Muscle layer of duodenum (tissue), 2 donors: ENCODE measurements around the gene PCSK2.

Experiments
- H3K27ac ChIP-seq: one replicate; pipeline ENCODE4 v1.7.0; 2013; ENCODE audit warnings: mild to moderate bottlenecking, low read length
- H3K27me3 ChIP-seq: one replicate; pipeline ENCODE4 v1.7.0; 2013; ENCODE audit warnings: low read depth, mild to moderate bottlenecking, control low read depth, low read length
- H3K36me3 ChIP-seq, 2 donors: one replicate each; pipeline ENCODE4 v1.7.0; 2013; ENCODE audit warnings: low read length in 2 of 2, control low read depth in 1 of 2, mild to moderate bottlenecking in 1 of 2; ENCODE audit not compliant: insufficient read depth in 2 of 2, control insufficient read depth in 1 of 2
- H3K4me1 ChIP-seq, 2 donors: one replicate each; pipeline ENCODE4 v1.7.0; 2013; ENCODE audit warnings: low read length in 2 of 2, mild to moderate bottlenecking in 2 of 2, control low read depth in 1 of 2, moderate library complexity in 1 of 2; ENCODE audit not compliant: insufficient read depth in 2 of 2, control insufficient read depth in 1 of 2
- H3K4me3 ChIP-seq, 2 donors: one replicate each; pipeline ENCODE4 v1.7.0; 2013; ENCODE audit warnings: low read length in 2 of 2, low read depth in 1 of 2, mild to moderate bottlenecking in 1 of 2
- H3K9me3 ChIP-seq, 2 donors: one replicate each; pipeline ENCODE4 v1.7.0; 2013; ENCODE audit warnings: low read length in 2 of 2, control low read depth in 1 of 2, mild to moderate bottlenecking in 1 of 2; ENCODE audit not compliant: control insufficient read depth in 1 of 2
- donor health status: healthy.

Gene PCSK2

GRCh38 chr20:17488916-17489600, 262.2 kb downstream of the PCSK2 start:
- Histone ChIP-seq H3K4me3 (no peak overlapping the region), H3K9me3 (no peaks in the 10 kb centered on the region), H3K27ac (no peak overlapping the region), H3K27me3 (no peaks in the 10 kb centered on the region), H3K36me3 (no peaks in the 10 kb centered on the region), H3K4me1 (no peaks in the 10 kb centered on the region)

- H3K27me3 ChIP-seq = no peaks in the 10 kb centered on the region
- no peak overlapping the region for H3K4me3 ChIP-seq
- no peaks in the 10 kb centered on the region for H3K9me3 ChIP-seq
- no peaks in the 10 kb centered on the region for H3K4me1 ChIP-seq
- no peak overlapping the region for H3K27ac ChIP-seq
- no peaks in the 10 kb centered on the region for H3K36me3 ChIP-seq
Observed at GRCh38 chr20:17490501-17490900, 263.7 kb downstream of the PCSK2 start.

GRCh38 chr20:17491041-17491440, 264.2 kb downstream of the PCSK2 start:
- H3K9me3 ChIP-seq = no peaks in the 10 kb centered on the region
- H3K27me3 ChIP-seq = no peaks in the 10 kb centered on the region
- H3K4me1 ChIP-seq = no peaks in the 10 kb centered on the region
- no peak overlapping the region for H3K4me3 ChIP-seq
- H3K27ac ChIP-seq = no peak overlapping the region
- H3K36me3 ChIP-seq = no peaks in the 10 kb centered on the region

- Histone ChIP-seq H3K27ac (no peak overlapping the region), H3K4me3 (no peak overlapping the region), H3K27me3 (no peaks in the 10 kb centered on the region), H3K36me3 (no peaks in the 10 kb centered on the region), H3K9me3 (no peaks in the 10 kb centered on the region), H3K4me1 (no peaks in the 10 kb centered on the region)
Observed at GRCh38 chr20:17491488-17491887, 264.6 kb downstream of the PCSK2 start.

GRCh38 chr20:17493173-17493572, 266.3 kb downstream of the PCSK2 start:
- no peaks in the 10 kb centered on the region for H3K36me3 ChIP-seq
- H3K4me1 ChIP-seq = peaks cover 0 to 5% of the 10 kb centered on the region in 2 donors
- no peak overlapping the region for H3K27ac ChIP-seq

GRCh38 chr20:17494201-17494600, 267.4 kb downstream of the PCSK2 start:
- Histone ChIP-seq H3K27me3 (no peaks in the 10 kb centered on the region), H3K27ac (no peak overlapping the region), H3K4me3 (no peak overlapping the region), H3K9me3 (no peaks in the 10 kb centered on the region), H3K36me3 (no peaks in the 10 kb centered on the region), H3K4me1 (peaks cover 0 to 5% of the 10 kb centered on the region in 2 donors)

More at GRCh38 chr20:17493173-17493572, 266.3 kb downstream of the PCSK2 start:
- no peak overlapping the region for H3K4me3 ChIP-seq
- no peaks in the 10 kb centered on the region for H3K27me3 ChIP-seq
- H3K9me3 ChIP-seq = no peaks in the 10 kb centered on the region

- no peaks in the 10 kb centered on the region for H3K9me3 ChIP-seq
- peaks cover 0 to 5% of the 10 kb centered on the region in 2 donors for H3K4me1 ChIP-seq
- H3K4me3 ChIP-seq = no peak overlapping the region
- H3K36me3 ChIP-seq = no peaks in the 10 kb centered on the region
- no peaks in the 10 kb centered on the region for H3K27me3 ChIP-seq
- no peak overlapping the region for H3K27ac ChIP-seq
Observed at GRCh38 chr20:17495826-17496225, 269.0 kb downstream of the PCSK2 start.

- H3K36me3 ChIP-seq = no peaks in the 10 kb centered on the region
- peaks cover 0 to 5% of the 10 kb centered on the region in 2 donors for H3K4me1 ChIP-seq
- no peaks in the 10 kb centered on the region for H3K9me3 ChIP-seq
- no peak overlapping the region for H3K4me3 ChIP-seq
- no peaks in the 10 kb centered on the region for H3K27me3 ChIP-seq
- H3K27ac ChIP-seq = no peak overlapping the region
Observed at GRCh38 chr20:17497821-17498580, 271.2 kb downstream of the PCSK2 start.

GRCh38 chr20:17498641-17499040, 271.8 kb downstream of the PCSK2 start:
- H3K36me3 ChIP-seq = no peaks in the 10 kb centered on the region

GRCh38 chr20:17499041-17499440, 272.2 kb downstream of the PCSK2 start:
- Histone ChIP-seq H3K4me1 (peaks cover 0 to 5% of the 10 kb centered on the region in 2 donors), H3K4me3 (no peak overlapping the region), H3K27me3 (no peaks in the 10 kb centered on the region), H3K27ac (no peak overlapping the region), H3K9me3 (no peaks in the 10 kb centered on the region), H3K36me3 (no peaks in the 10 kb centered on the region)

More at GRCh38 chr20:17498641-17499040, 271.8 kb downstream of the PCSK2 start:
- H3K27ac ChIP-seq = no peak overlapping the region
- no peak overlapping the region for H3K4me3 ChIP-seq
- no peaks in the 10 kb centered on the region for H3K27me3 ChIP-seq
- H3K9me3 ChIP-seq = no peaks in the 10 kb centered on the region
- H3K4me1 ChIP-seq = peaks cover 0 to 5% of the 10 kb centered on the region in 2 donors

- H3K9me3 ChIP-seq = no peaks in the 10 kb centered on the region
- no peak overlapping the region for H3K4me3 ChIP-seq
- peaks cover 2 to 10% of the 10 kb centered on the region in 2 donors for H3K4me1 ChIP-seq
- H3K36me3 ChIP-seq = no peaks in the 10 kb centered on the region
- H3K27ac ChIP-seq = no peak overlapping the region
- no peaks in the 10 kb centered on the region for H3K27me3 ChIP-seq
Observed at GRCh38 chr20:17500271-17500670, 273.4 kb downstream of the PCSK2 start.
